Measurements from ENCODE around the gene PORCN. TPM values are rescaled to one million over a fixed set of nuclear protein-coding genes. Genes with fewer than 3 reads are reported as not detected.

Gene PORCN
- total and polyA plus RNA-seq, 5 donors: 14.0 to 22.3 (median 17.9) TPM

- Histone ChIP-seq H3K4me1 (ENCODE audit: control insufficient read depth, insufficient read depth, low read length) (no peaks in the 10 kb centered on the region), H3K27ac (ENCODE audit: low read length) (no peak overlapping the region), H3K27me3 (ENCODE audit: control insufficient read depth, insufficient read depth) (no peaks in the 10 kb centered on the region), H3K4me3 (ENCODE audit: low read length) (no peak overlapping the region), H3K9me3 (ENCODE audit: control insufficient read depth, low read length) (no peaks in the 10 kb centered on the region)
- intact Hi-C loops (cut with DNase I): loop anchor here in 1 of 4 donors (10.0 kb wide), 1 partner anchor 408 kb away; no protein-coding TSS in a partner anchor
- DNase-seq (no peak), ATAC-seq (peak in 1 of 2 donors; percentile 39)
- WGBS: 68% methylated on average over 7 of the region's 7 CpGs
Measured at GRCh38 chrX:48492293-48492910, 16.4 kb upstream of the PORCN start.

GRCh38 chrX:48493890-48494364 lies 14.9 kb upstream of the PORCN start:
- Histone ChIP-seq H3K9me3 (ENCODE audit: control insufficient read depth, low read length) (no peaks in the 10 kb centered on the region), H3K4me1 (ENCODE audit: control insufficient read depth, insufficient read depth, low read length) (no peaks in the 10 kb centered on the region), H3K27me3 (ENCODE audit: control insufficient read depth, insufficient read depth) (no peaks in the 10 kb centered on the region), H3K4me3 (ENCODE audit: low read length) (no peak overlapping the region), H3K27ac (ENCODE audit: low read length) (no peak overlapping the region)
- WGBS: 14% methylated on average over 10 of the region's 10 CpGs
- DNase-seq: no peak
- intact Hi-C loops (cut with DNase I): loop anchor here in 1 of 4 donors (10.0 kb wide), 1 partner anchor 409 kb away; no protein-coding TSS in a partner anchor
- peak; percentile 25 to 47 for ATAC-seq

DNA sequence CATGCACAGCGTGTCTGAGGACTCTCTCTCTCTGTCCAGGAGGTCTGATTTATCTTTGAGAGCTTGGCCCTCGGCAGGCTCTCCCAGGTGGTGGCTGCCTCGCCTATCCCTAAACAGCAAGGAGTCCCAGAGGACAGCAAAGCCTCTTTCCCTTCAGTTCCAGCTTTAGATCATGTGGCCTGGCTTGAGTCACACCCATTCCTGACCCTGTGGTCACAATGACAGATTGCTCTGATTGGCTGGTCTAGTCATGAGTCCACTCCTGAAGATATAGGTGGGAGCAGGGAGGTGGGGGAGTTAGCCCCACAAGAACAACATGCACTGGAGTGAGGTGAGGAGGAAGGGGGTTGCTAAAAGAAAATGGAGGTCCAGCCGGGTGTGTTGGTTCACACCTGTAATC lies 12.1 kb upstream of the PORCN start:
- DNase-seq: no peak
- whole genome bisulfite sequencing: 85% methylated on average over 4 of the region's 4 CpGs
- intact Hi-C loops (cut with DNase I): loop anchor here in 1 of 4 donors (10.0 kb wide), 1 partner anchor 412 kb away; no protein-coding TSS in a partner anchor
- Histone ChIP-seq H3K4me1 (ENCODE audit: control insufficient read depth, insufficient read depth, low read length) (no peaks in the 10 kb centered on the region), H3K4me3 (ENCODE audit: low read length) (no peak overlapping the region), H3K27ac (ENCODE audit: low read length) (no peak overlapping the region), H3K9me3 (ENCODE audit: control insufficient read depth, low read length) (no peaks in the 10 kb centered on the region), H3K27me3 (ENCODE audit: control insufficient read depth, insufficient read depth) (no peaks in the 10 kb centered on the region)
- no peak for ATAC-seq

- WGBS: 62% methylated on average over 5 of the region's 5 CpGs
- H3K27me3 ChIP-seq (ENCODE audit: control insufficient read depth, insufficient read depth): no peaks in the 10 kb centered on the region
- H3K9me3 ChIP-seq (ENCODE audit: control insufficient read depth, low read length): no peaks in the 10 kb centered on the region
- no peak overlapping the region for H3K27ac ChIP-seq (ENCODE audit: low read length)
- ATAC-seq (no peak), DNase-seq (no peak)
- H3K4me1 ChIP-seq (ENCODE audit: control insufficient read depth, insufficient read depth, low read length): no peaks in the 10 kb centered on the region
- intact Hi-C loops (cut with DNase I): loop anchor here in 1 of 4 donors (10.0 kb wide), 1 partner anchor 413 kb away; no protein-coding TSS in a partner anchor
- no peak overlapping the region for H3K4me3 ChIP-seq (ENCODE audit: low read length)
Measured at GRCh38 chrX:48497871-48498270, 10.9 kb upstream of the PORCN start.

- intact Hi-C loops (cut with DNase I): loop anchor here in 1 of 4 donors (10.0 kb wide), 1 partner anchor 414 kb away; no protein-coding TSS in a partner anchor
- no peak overlapping the region for H3K4me3 ChIP-seq (ENCODE audit: low read length)
- ATAC-seq: peak in 1 of 2 donors; percentile 31
- no peak overlapping the region for H3K27ac ChIP-seq (ENCODE audit: low read length)
- H3K9me3 ChIP-seq (ENCODE audit: control insufficient read depth, low read length): no peaks in the 10 kb centered on the region
- no peaks in the 10 kb centered on the region for H3K4me1 ChIP-seq (ENCODE audit: control insufficient read depth, insufficient read depth, low read length)
- H3K27me3 ChIP-seq (ENCODE audit: control insufficient read depth, insufficient read depth): no peaks in the 10 kb centered on the region
- DNase-seq: no peak
- 44% methylated on average over 6 of the region's 6 CpGs for WGBS
Measured at GRCh38 chrX:48498374-48498809, 10.4 kb upstream of the PORCN start.

GRCh38 chrX:48504261-48504660 lies 4.5 kb upstream of the PORCN start:
- H3K27me3 ChIP-seq (ENCODE audit: control insufficient read depth, insufficient read depth): no peaks in the 10 kb centered on the region
- intact Hi-C loops (cut with DNase I): no loop called here
- H3K4me3 ChIP-seq (ENCODE audit: low read length): no peak overlapping the region
- no peak overlapping the region for H3K27ac ChIP-seq (ENCODE audit: low read length)
- no peaks in the 10 kb centered on the region for H3K9me3 ChIP-seq (ENCODE audit: control insufficient read depth, low read length)
- no peak for ATAC-seq
- H3K4me1 ChIP-seq (ENCODE audit: control insufficient read depth, insufficient read depth, low read length): no peaks in the 10 kb centered on the region
- WGBS: 73% methylated on average over 7 of the region's 7 CpGs
- no peak for DNase-seq

GRCh38 chrX:48505481-48505880 lies 3.3 kb upstream of the PORCN start:
- ATAC-seq (no peak), DNase-seq (no peak)
- no peaks in the 10 kb centered on the region for H3K9me3 ChIP-seq (ENCODE audit: control insufficient read depth, low read length)
- no peak overlapping the region for H3K4me3 ChIP-seq (ENCODE audit: low read length)
- 72% methylated on average over 5 of the region's 5 CpGs for WGBS
- H3K4me1 ChIP-seq (ENCODE audit: control insufficient read depth, insufficient read depth, low read length): peaks cover 2% of the 10 kb centered on the region
- intact Hi-C loops (cut with DNase I): no loop called here
- no peak overlapping the region for H3K27ac ChIP-seq (ENCODE audit: low read length)
- H3K27me3 ChIP-seq (ENCODE audit: control insufficient read depth, insufficient read depth): no peaks in the 10 kb centered on the region

GRCh38 chrX:48507246-48507645 lies 1.5 kb upstream of the PORCN start:
- H3K4me1 ChIP-seq (ENCODE audit: control insufficient read depth, insufficient read depth, low read length): peaks cover 2% of the 10 kb centered on the region
- no peak for DNase-seq
- no peak overlapping the region for H3K27ac ChIP-seq (ENCODE audit: low read length)
- WGBS: 81% methylated on average over 5 of the region's 5 CpGs
- H3K9me3 ChIP-seq (ENCODE audit: control insufficient read depth, low read length): no peaks in the 10 kb centered on the region
- no peak overlapping the region for H3K4me3 ChIP-seq (ENCODE audit: low read length)
- no peak for ATAC-seq
- intact Hi-C loops (cut with DNase I): no loop called here
- no peaks in the 10 kb centered on the region for H3K27me3 ChIP-seq (ENCODE audit: control insufficient read depth, insufficient read depth)

GRCh38 chrX:48509245-48509590 lies 426 bp downstream of the PORCN start:
- H3K9me3 ChIP-seq (ENCODE audit: control insufficient read depth, low read length): no peaks in the 10 kb centered on the region
- intact Hi-C loops (cut with DNase I): no loop called here
- ATAC-seq (no peak), DNase-seq (no peak)
- H3K27ac ChIP-seq (ENCODE audit: low read length): peak overlapping the region; percentile 60
- H3K4me3 ChIP-seq (ENCODE audit: low read length): peak overlapping the region; percentile 82
- H3K4me1 ChIP-seq (ENCODE audit: control insufficient read depth, insufficient read depth, low read length): peaks cover 2% of the 10 kb centered on the region
- WGBS: 1% methylated on average over 16 of the region's 16 CpGs
- H3K27me3 ChIP-seq (ENCODE audit: control insufficient read depth, insufficient read depth): no peaks in the 10 kb centered on the region

GRCh38 chrX:48509619-48510018 lies 827 bp downstream of the PORCN start:
- peak overlapping the region; percentile 82 for H3K4me3 ChIP-seq (ENCODE audit: low read length)
- no peak for ATAC-seq
- H3K27me3 ChIP-seq (ENCODE audit: control insufficient read depth, insufficient read depth): no peaks in the 10 kb centered on the region
- WGBS: 59% methylated on average over 11 of the region's 11 CpGs
- H3K9me3 ChIP-seq (ENCODE audit: control insufficient read depth, low read length): no peaks in the 10 kb centered on the region
- H3K4me1 ChIP-seq (ENCODE audit: control insufficient read depth, insufficient read depth, low read length): peaks cover 2% of the 10 kb centered on the region
- intact Hi-C loops (cut with DNase I): loop anchor here in 1 of 4 donors (5.0 kb wide), 1 partner anchor 432 kb away; no protein-coding TSS in a partner anchor
- H3K27ac ChIP-seq (ENCODE audit: low read length): no peak overlapping the region
- no peak for DNase-seq

- no peak for ATAC-seq
- WGBS: 81% methylated on average over 4 of the region's 4 CpGs
- intact Hi-C loops (cut with DNase I): loop anchor here in 1 of 4 donors (5.0 kb wide), 1 partner anchor 434 kb away; no protein-coding TSS in a partner anchor
Measured at GRCh38 chrX:48511560-48511959, 2.8 kb downstream of the PORCN start.

More at GRCh38 chrX:48511560-48511959, 2.8 kb downstream of the PORCN start:
- Histone ChIP-seq H3K27me3 (ENCODE audit: control insufficient read depth, insufficient read depth) (no peaks in the 10 kb centered on the region), H3K4me1 (ENCODE audit: control insufficient read depth, insufficient read depth, low read length) (peaks cover 2% of the 10 kb centered on the region), H3K27ac (ENCODE audit: low read length) (no peak overlapping the region), H3K4me3 (ENCODE audit: low read length) (no peak overlapping the region), H3K9me3 (ENCODE audit: control insufficient read depth, low read length) (no peaks in the 10 kb centered on the region)
- no peak for DNase-seq

Measured in right cardiac atrium (tissue), 5 donors.